Heart left ventricle (tissue), 13 donors: ENCODE results near the gene SERPINA12.

ENCODE experiments used
- POLR2A ChIP-seq, 2 donors: fragments of 450-650 bp; IDR thresholded peaks; one replicate each; pipeline ENCODE4 v1.6.1; 2017; ENCODE audit warnings: antibody characterized with exemption in 2 of 2, mild to moderate bottlenecking in 2 of 2, moderate library complexity in 2 of 2
- TF ChIP-seq, protein P1 (sequence below), 12 donors: fragments of 200-600 bp; sonication (generic) in 4 of 12; IDR thresholded peaks; one replicate each; pipeline versions ENCODE4 v1.5.0 to v1.8.0; 2018 to 2022; ENCODE audit warnings: antibody characterized with exemption in 12 of 12, mild to moderate bottlenecking in 5 of 12
- donor health status: ischemic (EF 13 %, LVEDD 7.1; RV severe dilation, severe dysfunction).
- donor health status: DM: no; HTN: yes; CAD: no.
- donor health status: DM: no; HTN: no; CAD: no.
- donor health status: ischemic (EF 25% LVEDD 6.9; RV normal size, moderate dysfunction).
- donor health status: ischemic (EF 25% LVEDD 5.7; RV mildly dilated, moderate dysfunction).
- donor health status: ischemic (EF 35%, LVEDD 5.7; RV mildly dilated, moderate dysfunction).
- donor health status: nonischemic (EF 11% LVEDD 7.7; RV severe dilation, severe dysfunction).
- donor health status: DM: yes; HTN: yes; CAD: no.
- donor health status: PGD.
- donor health status: ischemic (EF 29% LVEDD 5.4; RV normal size, mild dysfunction).
- donor health status: nonischemic (EF 23%, LVEDD 6.1; RV moderate dilation, normal function).

- TF ChIP-seq, protein P1, sequence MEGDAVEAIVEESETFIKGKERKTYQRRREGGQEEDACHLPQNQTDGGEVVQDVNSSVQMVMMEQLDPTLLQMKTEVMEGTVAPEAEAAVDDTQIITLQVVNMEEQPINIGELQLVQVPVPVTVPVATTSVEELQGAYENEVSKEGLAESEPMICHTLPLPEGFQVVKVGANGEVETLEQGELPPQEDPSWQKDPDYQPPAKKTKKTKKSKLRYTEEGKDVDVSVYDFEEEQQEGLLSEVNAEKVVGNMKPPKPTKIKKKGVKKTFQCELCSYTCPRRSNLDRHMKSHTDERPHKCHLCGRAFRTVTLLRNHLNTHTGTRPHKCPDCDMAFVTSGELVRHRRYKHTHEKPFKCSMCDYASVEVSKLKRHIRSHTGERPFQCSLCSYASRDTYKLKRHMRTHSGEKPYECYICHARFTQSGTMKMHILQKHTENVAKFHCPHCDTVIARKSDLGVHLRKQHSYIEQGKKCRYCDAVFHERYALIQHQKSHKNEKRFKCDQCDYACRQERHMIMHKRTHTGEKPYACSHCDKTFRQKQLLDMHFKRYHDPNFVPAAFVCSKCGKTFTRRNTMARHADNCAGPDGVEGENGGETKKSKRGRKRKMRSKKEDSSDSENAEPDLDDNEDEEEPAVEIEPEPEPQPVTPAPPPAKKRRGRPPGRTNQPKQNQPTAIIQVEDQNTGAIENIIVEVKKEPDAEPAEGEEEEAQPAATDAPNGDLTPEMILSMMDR (IDR thresholded peaks at IDR 0.05) = no peak
- no peak for TF ChIP-seq POLR2A (IDR thresholded peaks at IDR 0.05)
These were observed 14.0 kb upstream of the SERPINA12 start for GRCh38 chr14:94523265-94523664.
